K562 (cell line): ENCODE results near the gene FRMPD4. TPM values are rescaled to one million over a fixed set of nuclear protein-coding genes. Genes with fewer than 3 reads are reported as not detected.
A peak's percentile ranks its signal among the peaks of the same experiment; 100 is the strongest.

Experiments
- ATAC-seq: fragments of 200-7000 bp; cut with Tn5 transposase; 3 replicates; pipeline ENCODE4 v1.9.1; 2020; ENCODE audit warnings: moderate library complexity
- BruUV-seq: library from RNA; stranded (reverse); fragments of 400-500 nt; replicated peaks from 2 replicates; lab custom pipeline; 2021; lab: Mats Ljungman, UMichigan
- CTCF ChIA-PET: fragments of 300-600 bp; formaldehyde crosslinking; extraction: SDS; loops from one replicate; lab custom pipeline; 2021; ENCODE audit warnings: low intra/inter-chr PET ratio; lab: Yijun Ruan, JAX
- POLR2A ChIA-PET: fragments of 300-600, 350-650 bp; sonication (Branson Sonifier 250); formaldehyde crosslinking; extraction: SDS; loops from one replicate; lab custom pipeline; 2021; ENCODE audit warnings: antibody characterized with exemption, inconsistent platforms; lab: Yijun Ruan, JAX
- DNase-seq, 4 experiments: peaks; one replicate each; pipeline versions ENCODE4 v3.0.0 to v3.0.0-alpha.2; 2011 to 2018; ENCODE audit warnings: low spot score in 3 of 4, mixed read lengths in 3 of 4; ENCODE audit errors: extremely low read depth in 1 of 4
- FAIRE-seq: peaks from 2 replicates; lab custom pipeline; 2011; peaks lifted over from hg19 to GRCh38; lab: Jason Lieb, UNC
- H2AFZ ChIP-seq: 2 replicates; pipeline ENCODE4 v1.6.0; 2011; ENCODE audit warnings: low read depth, low read length, control low read depth, inconsistent platforms
- H3K27ac ChIP-seq: fragments of 200-600 bp; 3 replicates; pipeline ENCODE4 v1.8.0; 2011; ENCODE audit warnings: low read depth, mild to moderate bottlenecking, control low read depth, inconsistent platforms, low read length, moderate library complexity, mixed read lengths; ENCODE audit errors: extremely low read depth
- H3K27me3 ChIP-seq, 2 experiments: fragments of 300-600 bp in 1 of 2; 2 replicates in 1 of 2; 3 replicates in 1 of 2; pipeline versions ENCODE4 v1.6.0 to v1.8.0; 2011; ENCODE audit warnings: inconsistent platforms in 2 of 2, low read length in 2 of 2, mild to moderate bottlenecking in 1 of 2, mixed read lengths in 1 of 2, moderate library complexity in 1 of 2; ENCODE audit not compliant: control insufficient read depth in 2 of 2, insufficient read depth in 2 of 2
- H3K36me3 ChIP-seq: fragments of 300-600 bp; 3 replicates; pipeline ENCODE4 v1.8.0; 2011; ENCODE audit warnings: mild to moderate bottlenecking, low read length, inconsistent platforms; ENCODE audit not compliant: control insufficient read depth, insufficient read depth
- H3K4me1 ChIP-seq, 2 experiments: fragments of 200-600 bp in 1 of 2; replicated peaks in 1 of 2; 2 replicates in 1 of 2; 3 replicates in 1 of 2; pipeline versions ENCODE4 v1.5.1 to v1.8.0; 2011; ENCODE audit warnings: inconsistent platforms in 2 of 2, low read length in 2 of 2, mild to moderate bottlenecking in 1 of 2, mixed read lengths in 1 of 2, moderate library complexity in 1 of 2; ENCODE audit not compliant: control insufficient read depth in 2 of 2, insufficient read depth in 2 of 2
- H3K4me2 ChIP-seq: 2 replicates; pipeline ENCODE4 v1.6.1; 2011; ENCODE audit warnings: low read length, control low read depth, inconsistent platforms, mixed read lengths; ENCODE audit not compliant: insufficient read depth
- H3K4me3 ChIP-seq: fragments of 200-600 bp; sonication (generic), shearing (Covaris generic); 2 replicates; pipeline ENCODE4 v1.5.1; 2016; ENCODE audit warnings: control low read depth, inconsistent platforms
- H3K79me2 ChIP-seq: fragments of 200-600 bp; 3 replicates; pipeline ENCODE4 v1.8.0; 2011; ENCODE audit warnings: low read length, inconsistent platforms; ENCODE audit not compliant: control insufficient read depth, insufficient read depth
- H3K9ac ChIP-seq, 2 experiments: 2 replicates each; pipeline versions ENCODE4 v1.6.0 to v1.6.1; 2011; ENCODE audit warnings: low read depth in 2 of 2, low read length in 2 of 2, control low read depth in 1 of 2, inconsistent platforms in 1 of 2, mild to moderate bottlenecking in 1 of 2, mixed read lengths in 1 of 2; ENCODE audit not compliant: insufficient read depth in 1 of 2
- H3K9me1 ChIP-seq: one replicate; pipeline ENCODE4 v1.6.0; 2011; ENCODE audit warnings: inconsistent platforms, mild to moderate bottlenecking, low read length, moderate library complexity; ENCODE audit not compliant: control insufficient read depth, insufficient read depth
- H3K9me3 ChIP-seq: replicated peaks from 2 replicates; pipeline ENCODE4 v1.5.1; 2011; ENCODE audit warnings: low read depth, low read length, inconsistent platforms; ENCODE audit not compliant: control insufficient read depth, insufficient read depth
- H4K20me1 ChIP-seq: replicated peaks from 2 replicates; pipeline ENCODE4 v1.6.1; 2011; ENCODE audit warnings: low read length, inconsistent platforms, mixed read lengths; ENCODE audit not compliant: control insufficient read depth, insufficient read depth
- DDX20 ChIP-seq: fragments of 450-650 bp; IDR thresholded peaks from 2 replicates; pipeline ENCODE4 v1.6.1; 2016; ENCODE audit warnings: missing genetic modification characterization, low read depth, mild to moderate bottlenecking, missing compliant biosample characterization, moderate library complexity
- EHMT2 ChIP-seq: fragments of 450-650 bp; IDR thresholded peaks from 2 replicates; pipeline ENCODE4 v1.6.1; 2018; ENCODE audit warnings: antibody characterized with exemption
- HDGF ChIP-seq: fragments of 450-650 bp; IDR thresholded peaks from 2 replicates; pipeline ENCODE4 v1.6.1; 2016
- NFIC ChIP-seq: fragments of 450-650 bp; IDR thresholded peaks from 2 replicates; pipeline ENCODE4 v1.6.1; 2017; ENCODE audit warnings: mild to moderate bottlenecking, inconsistent platforms
- NFIX ChIP-seq: fragments of 250-450 bp; sonication (Bioruptor Pico); IDR thresholded peaks from 2 replicates; pipeline ENCODE4 v1.4.0; 2020; ENCODE audit warnings: low read depth, mild to moderate bottlenecking, moderate library complexity
- NONO ChIP-seq, 2 experiments: fragments of 200-400 bp in 1 of 2; fragments of 450-650 bp in 1 of 2; formaldehyde crosslinking in 1 of 2; IDR thresholded peaks; 2 replicates each; pipeline ENCODE4 v1.6.1; 2017; ENCODE audit warnings: low read depth in 2 of 2, mild to moderate bottlenecking in 2 of 2, moderate library complexity in 2 of 2, low read length in 1 of 2
- PML ChIP-seq: IDR thresholded peaks from 2 replicates; pipeline ENCODE4 v1.6.1; 2012; ENCODE audit warnings: low read length, inconsistent platforms
- RBM34 ChIP-seq: fragments of 200-400 bp; formaldehyde crosslinking; IDR thresholded peaks from 2 replicates; pipeline ENCODE4 v1.6.1; 2018; ENCODE audit warnings: low read length, borderline replicate concordance; ENCODE audit not compliant: insufficient read depth
- SUPT5H ChIP-seq: fragments of 450-650 bp; IDR thresholded peaks from 2 replicates; pipeline ENCODE4 v1.6.1; 2016
- WGBS: fragments of 100-300 bp; shearing (Covaris generic); methylation state at CpG from one replicate; pipeline ENCODE4 v1.1.6; 2016; ENCODE audit warnings: low coverage, mixed read lengths; ENCODE audit not compliant: insufficient coverage; ENCODE audit errors: missing lambda C conversion rate; 5-methylcytosine and 5-hydroxymethylcytosine counted together
- in situ Hi-C: fragments of 300-500 bp; cut with MboI; formaldehyde crosslinking; loops from 4 replicates; pipeline ENCODE4 v1.15.0; 2018; ENCODE audit warnings: inconsistent platforms, mixed read lengths
- intact Hi-C: fragments of 100-400 bp; cut with micrococcal nuclease; formaldehyde crosslinking; loops from 2 replicates; pipeline ENCODE4 v1.14.2; 2022
- polyA plus RNA-seq, 8 experiments: library from polyadenylated mRNA; depleted of rRNA in 4 of 8; stranded (reverse) in 5 of 8; unstranded in 3 of 8; fragments of >200 nt; fragmentation: Nextera tagmentation in 2 of 8; fragmentation: Illumina TruSeq in 1 of 8; extraction: Ambion mirVana in 2 of 8; extraction: Trizol in 1 of 8; gene quantifications; 2 replicates each; pipeline versions ENCODE4 v1.2.1 to v1.2.3, GENCODE V29; 2011 to 2014; ENCODE audit warnings: inconsistent platforms in 1 of 8, missing spikeins in 1 of 8
- total RNA-seq, 7 experiments: library from RNA; depleted of rRNA in 6 of 7; stranded (reverse); fragments of >200 nt in 6 of 7; fragmentation: Illumina TruSeq in 2 of 7; extraction: Trizol in 2 of 7; gene quantifications; 2 replicates each; pipeline versions ENCODE4 v1.2.1 to v1.2.3, GENCODE V29; 2011 to 2021; ENCODE audit warnings: low replicate concordance in 1 of 7
- TF ChIP-seq, protein P1 (sequence below), 2 experiments: fragments of 450-650 bp; formaldehyde crosslinking in 1 of 2; IDR thresholded peaks; 2 replicates each; pipeline versions ENCODE4 v1.4.0 to v1.6.1; 2014 to 2020; ENCODE audit warnings: mild to moderate bottlenecking in 2 of 2, borderline replicate concordance in 1 of 2, low read depth in 1 of 2

FRMPD4 gene
- total and polyA plus RNA-seq, 9 of the 15 experiments (the other 6 are each of a cell fraction or from before 2014, with no cell fraction given): not detected

DNA sequence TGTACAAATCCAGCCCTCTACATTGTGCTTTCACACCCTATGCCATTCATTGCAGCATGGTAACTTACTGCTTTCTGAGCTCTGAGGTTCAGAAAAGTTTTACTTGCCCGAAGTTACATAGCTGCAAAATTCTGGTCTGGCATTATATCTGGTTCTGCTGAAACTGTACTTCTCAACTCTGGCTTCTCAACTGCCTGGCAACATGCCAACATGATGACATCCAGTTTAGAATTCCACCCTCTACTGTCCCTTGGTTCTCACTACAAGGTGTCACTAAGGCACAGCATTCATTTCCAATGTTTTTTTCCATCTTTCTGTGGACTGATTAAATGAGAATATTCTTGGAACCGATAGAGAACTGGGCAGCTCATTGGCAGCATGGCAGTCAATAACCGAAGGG is 410.1 kb downstream of the FRMPD4 start:
- H4K20me1 ChIP-seq: no peaks in the 10 kb centered on the region
- no peaks in the 10 kb centered on the region for H3K9me1 ChIP-seq
- no peak overlapping the region for H3K4me2 ChIP-seq
- no peak for TF ChIP-seq DDX20 (tag)
- TF ChIP-seq NFIX: peak; percentile 76
- peak; percentile 90 for TF ChIP-seq NFIC
- no peak for TF ChIP-seq SUPT5H
- H3K4me1 ChIP-seq: no peaks in the 10 kb centered on the region
- DNase-seq: peak in 1 of 4 experiments; percentile 4
- H3K36me3 ChIP-seq: no peaks in the 10 kb centered on the region
- no peak for FAIRE-seq
- ATAC-seq: no peak
- POLR2A ChIA-PET: no interaction called here
- 0% methylated on average over 3 of the region's 3 CpGs for WGBS
- intact Hi-C loops: no loop called here
- no peak overlapping the region for H3K4me3 ChIP-seq
- no peak overlapping the region for H3K27ac ChIP-seq
- H3K9ac ChIP-seq: no peak overlapping the region
- no peaks in the 10 kb centered on the region for H3K9me3 ChIP-seq
- in situ Hi-C loops: no loop called here
- H2AFZ ChIP-seq: no peak overlapping the region
- H3K27me3 ChIP-seq: no peaks in the 10 kb centered on the region
- CTCF ChIA-PET: no interaction called here
- no TSS peak for BruUV-seq
- no peaks in the 10 kb centered on the region for H3K79me2 ChIP-seq

DNA sequence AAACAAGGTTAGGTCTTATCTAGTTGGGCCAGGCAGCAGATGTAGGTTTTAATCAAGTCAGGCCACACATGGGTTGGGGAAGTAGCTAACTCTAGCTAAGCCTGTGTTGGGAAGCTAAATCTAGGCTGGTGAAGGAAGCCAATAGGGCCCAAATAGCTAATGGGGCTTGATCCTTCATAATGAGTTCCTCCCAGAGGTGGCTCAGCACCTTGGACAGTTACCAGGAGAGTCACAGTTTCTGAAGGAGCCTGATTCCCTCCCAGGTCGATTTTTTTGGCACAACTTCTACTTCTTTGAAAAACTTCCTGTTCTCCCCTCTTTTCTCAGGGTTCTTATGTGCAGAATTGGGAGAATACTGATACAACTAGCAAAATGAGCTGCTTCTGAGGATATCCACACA is 410.5 kb downstream of the FRMPD4 start:
- whole genome bisulfite sequencing: 0% methylated on average over 1 of the region's 1 CpG
- no peaks in the 10 kb centered on the region for H3K4me1 ChIP-seq
- no peak overlapping the region for H3K4me3 ChIP-seq
- H3K9ac ChIP-seq: no peak overlapping the region
- no peak overlapping the region for H2AFZ ChIP-seq
- no TSS peak for BruUV-seq
- H3K9me1 ChIP-seq: no peaks in the 10 kb centered on the region
- no peak overlapping the region for H3K4me2 ChIP-seq
- no peaks in the 10 kb centered on the region for H3K9me3 ChIP-seq
- ChIA-PET POLR2A (no interaction called here), CTCF (no interaction called here)
- intact Hi-C loops (no loop called here), in situ Hi-C loops (no loop called here)
- TF ChIP-seq, protein P1, sequence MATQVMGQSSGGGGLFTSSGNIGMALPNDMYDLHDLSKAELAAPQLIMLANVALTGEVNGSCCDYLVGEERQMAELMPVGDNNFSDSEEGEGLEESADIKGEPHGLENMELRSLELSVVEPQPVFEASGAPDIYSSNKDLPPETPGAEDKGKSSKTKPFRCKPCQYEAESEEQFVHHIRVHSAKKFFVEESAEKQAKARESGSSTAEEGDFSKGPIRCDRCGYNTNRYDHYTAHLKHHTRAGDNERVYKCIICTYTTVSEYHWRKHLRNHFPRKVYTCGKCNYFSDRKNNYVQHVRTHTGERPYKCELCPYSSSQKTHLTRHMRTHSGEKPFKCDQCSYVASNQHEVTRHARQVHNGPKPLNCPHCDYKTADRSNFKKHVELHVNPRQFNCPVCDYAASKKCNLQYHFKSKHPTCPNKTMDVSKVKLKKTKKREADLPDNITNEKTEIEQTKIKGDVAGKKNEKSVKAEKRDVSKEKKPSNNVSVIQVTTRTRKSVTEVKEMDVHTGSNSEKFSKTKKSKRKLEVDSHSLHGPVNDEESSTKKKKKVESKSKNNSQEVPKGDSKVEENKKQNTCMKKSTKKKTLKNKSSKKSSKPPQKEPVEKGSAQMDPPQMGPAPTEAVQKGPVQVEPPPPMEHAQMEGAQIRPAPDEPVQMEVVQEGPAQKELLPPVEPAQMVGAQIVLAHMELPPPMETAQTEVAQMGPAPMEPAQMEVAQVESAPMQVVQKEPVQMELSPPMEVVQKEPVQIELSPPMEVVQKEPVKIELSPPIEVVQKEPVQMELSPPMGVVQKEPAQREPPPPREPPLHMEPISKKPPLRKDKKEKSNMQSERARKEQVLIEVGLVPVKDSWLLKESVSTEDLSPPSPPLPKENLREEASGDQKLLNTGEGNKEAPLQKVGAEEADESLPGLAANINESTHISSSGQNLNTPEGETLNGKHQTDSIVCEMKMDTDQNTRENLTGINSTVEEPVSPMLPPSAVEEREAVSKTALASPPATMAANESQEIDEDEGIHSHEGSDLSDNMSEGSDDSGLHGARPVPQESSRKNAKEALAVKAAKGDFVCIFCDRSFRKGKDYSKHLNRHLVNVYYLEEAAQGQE (IDR thresholded peaks at IDR 0.05; ENCODE audit: borderline replicate concordance): peak; percentile 81
- TF ChIP-seq, protein P1 (CRISPR knock-in tag; IDR thresholded peaks at IDR 0.05; ENCODE audit: low read depth): peak; percentile 75; the same call in 1 of the 2 replicates
- TF ChIP-seq EHMT2 (peak; percentile 68), HDGF (no peak), RBM34 (no peak), PML (no peak), NONO (IDR thresholded peaks at IDR 0.05; ENCODE audit: low read depth in 2 of 2, low read length in 1 of 2) (no peak)
- no peak for ATAC-seq
- no peaks in the 10 kb centered on the region for H3K79me2 ChIP-seq
- no peak overlapping the region for H3K27ac ChIP-seq
- peak in 1 of 4 experiments; percentile 0 for DNase-seq
- H4K20me1 ChIP-seq: no peaks in the 10 kb centered on the region
- FAIRE-seq: no peak
- H3K27me3 ChIP-seq: no peaks in the 10 kb centered on the region
- no peaks in the 10 kb centered on the region for H3K36me3 ChIP-seq
